Lower lobe of right lung (tissue), 2 donors: ENCODE data around the gene ARMH3. TPM values are rescaled to one million over a fixed set of nuclear protein-coding genes. Genes with fewer than 3 reads are reported as not detected.

Experiments
- ATAC-seq, 2 donors: fragments of 200-7000 bp; cut with Tn5 transposase; one replicate each; pipeline ENCODE4 v1.9.1; 2020 to 2022; ENCODE audit warnings: mild to moderate bottlenecking in 2 of 2, moderate library complexity in 2 of 2
- DNase-seq: peaks from one replicate; pipeline ENCODE4 v3.0.0-alpha.2; 2020
- H3K27ac ChIP-seq: fragments of 200-600 bp; one replicate; pipeline ENCODE4 v1.8.0; 2022
- H3K27me3 ChIP-seq: fragments of 200-600 bp; one replicate; pipeline ENCODE4 v1.8.0; 2022; ENCODE audit warnings: low read depth
- H3K36me3 ChIP-seq: fragments of 200-600 bp; one replicate; pipeline ENCODE4 v1.8.0; 2022; ENCODE audit warnings: mild to moderate bottlenecking
- H3K4me1 ChIP-seq: fragments of 200-600 bp; one replicate; pipeline ENCODE4 v1.8.0; 2022
- H3K4me3 ChIP-seq: fragments of 200-600 bp; one replicate; pipeline ENCODE4 v1.8.0; 2022; ENCODE audit warnings: mild to moderate bottlenecking
- H3K9me3 ChIP-seq: fragments of 200-600 bp; one replicate; pipeline ENCODE4 v1.8.0; 2022
- intact Hi-C: fragments of 100-400 bp; cut with DNase I; formaldehyde crosslinking; loops from one replicate; pipeline ENCODE4 v1.11.0; 2022
- total RNA-seq: library from RNA; stranded (reverse); fragmentation: NEBNext Ultra II Directional; extraction: Animal tissue kit (Norgen Biotek cat#: 25700); gene quantifications from one replicate; pipeline ENCODE4 v1.2.1, GENCODE V29; 2021
- TF ChIP-seq, protein P1 (sequence below): fragments of 200-600 bp; IDR thresholded peaks from one replicate; pipeline ENCODE4 v1.8.0; 2022; ENCODE audit warnings: antibody characterized with exemption, mild to moderate bottlenecking
- donor health status: DM: no; HTN: yes; CAD: no; lungs with severe emphysema.

Gene ARMH3
- total RNA-seq, 1 donor from 2014 or later = 38.6 TPM

DNA sequence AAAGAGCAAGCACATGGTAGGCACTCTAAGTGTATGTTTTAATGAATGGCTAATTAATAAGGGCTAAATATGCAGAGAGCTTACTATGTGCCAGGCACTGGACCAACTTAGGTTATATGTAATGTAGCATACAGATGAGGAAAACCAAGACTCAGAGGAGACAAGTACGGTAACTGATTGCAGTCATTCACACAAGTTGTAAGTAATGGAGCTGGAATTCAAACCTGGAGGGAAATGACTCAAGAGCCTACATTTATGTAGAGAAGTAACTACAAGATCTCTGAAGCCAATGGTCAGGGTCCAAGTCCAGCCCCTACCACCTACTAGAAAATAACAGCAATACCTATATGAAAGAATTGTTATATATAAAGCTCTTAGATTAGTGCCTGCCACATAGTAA lies 115.1 kb downstream of the ARMH3 start:
- peaks cover 24% of the 10 kb centered on the region for H3K4me1 ChIP-seq
- intact Hi-C loops = no loop called here
- TF ChIP-seq, protein P1, sequence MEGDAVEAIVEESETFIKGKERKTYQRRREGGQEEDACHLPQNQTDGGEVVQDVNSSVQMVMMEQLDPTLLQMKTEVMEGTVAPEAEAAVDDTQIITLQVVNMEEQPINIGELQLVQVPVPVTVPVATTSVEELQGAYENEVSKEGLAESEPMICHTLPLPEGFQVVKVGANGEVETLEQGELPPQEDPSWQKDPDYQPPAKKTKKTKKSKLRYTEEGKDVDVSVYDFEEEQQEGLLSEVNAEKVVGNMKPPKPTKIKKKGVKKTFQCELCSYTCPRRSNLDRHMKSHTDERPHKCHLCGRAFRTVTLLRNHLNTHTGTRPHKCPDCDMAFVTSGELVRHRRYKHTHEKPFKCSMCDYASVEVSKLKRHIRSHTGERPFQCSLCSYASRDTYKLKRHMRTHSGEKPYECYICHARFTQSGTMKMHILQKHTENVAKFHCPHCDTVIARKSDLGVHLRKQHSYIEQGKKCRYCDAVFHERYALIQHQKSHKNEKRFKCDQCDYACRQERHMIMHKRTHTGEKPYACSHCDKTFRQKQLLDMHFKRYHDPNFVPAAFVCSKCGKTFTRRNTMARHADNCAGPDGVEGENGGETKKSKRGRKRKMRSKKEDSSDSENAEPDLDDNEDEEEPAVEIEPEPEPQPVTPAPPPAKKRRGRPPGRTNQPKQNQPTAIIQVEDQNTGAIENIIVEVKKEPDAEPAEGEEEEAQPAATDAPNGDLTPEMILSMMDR = no peak
- DNase-seq (no peak), ATAC-seq (no peak)
- H3K27ac ChIP-seq = no peak overlapping the region
- H3K36me3 ChIP-seq = peaks cover 24% of the 10 kb centered on the region
- H3K9me3 ChIP-seq = no peaks in the 10 kb centered on the region
- H3K4me3 ChIP-seq = no peak overlapping the region
- H3K27me3 ChIP-seq = no peaks in the 10 kb centered on the region

DNA sequence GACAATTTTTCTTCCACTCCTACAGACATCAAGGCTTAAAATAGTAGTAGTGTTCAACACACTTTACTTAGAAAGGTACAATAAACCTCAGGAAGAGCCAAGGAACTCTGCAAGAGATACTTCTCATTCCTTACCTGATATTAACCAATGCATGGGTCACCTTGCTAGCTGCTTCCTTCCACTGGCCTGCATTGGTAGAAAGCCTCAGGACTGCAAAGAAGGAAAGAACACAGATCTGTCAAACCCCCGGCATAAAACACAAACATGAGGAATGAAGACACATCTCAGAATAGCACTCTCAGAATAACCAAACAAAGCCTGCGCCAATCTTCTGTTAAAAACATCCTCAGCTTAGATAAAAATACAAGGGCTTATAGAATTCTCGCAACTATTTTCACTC lies 116.2 kb downstream of the ARMH3 start:
- H3K4me1 ChIP-seq = peaks cover 24% of the 10 kb centered on the region
- peak in 1 of 2 donors; percentile 24 for ATAC-seq
- H3K36me3 ChIP-seq = peaks cover 24% of the 10 kb centered on the region
- no peaks in the 10 kb centered on the region for H3K27me3 ChIP-seq
- TF ChIP-seq, protein P1 = no peak
- no peaks in the 10 kb centered on the region for H3K9me3 ChIP-seq
- intact Hi-C loops = no loop called here
- no peak overlapping the region for H3K4me3 ChIP-seq
- no peak overlapping the region for H3K27ac ChIP-seq
- DNase-seq = no peak

DNA sequence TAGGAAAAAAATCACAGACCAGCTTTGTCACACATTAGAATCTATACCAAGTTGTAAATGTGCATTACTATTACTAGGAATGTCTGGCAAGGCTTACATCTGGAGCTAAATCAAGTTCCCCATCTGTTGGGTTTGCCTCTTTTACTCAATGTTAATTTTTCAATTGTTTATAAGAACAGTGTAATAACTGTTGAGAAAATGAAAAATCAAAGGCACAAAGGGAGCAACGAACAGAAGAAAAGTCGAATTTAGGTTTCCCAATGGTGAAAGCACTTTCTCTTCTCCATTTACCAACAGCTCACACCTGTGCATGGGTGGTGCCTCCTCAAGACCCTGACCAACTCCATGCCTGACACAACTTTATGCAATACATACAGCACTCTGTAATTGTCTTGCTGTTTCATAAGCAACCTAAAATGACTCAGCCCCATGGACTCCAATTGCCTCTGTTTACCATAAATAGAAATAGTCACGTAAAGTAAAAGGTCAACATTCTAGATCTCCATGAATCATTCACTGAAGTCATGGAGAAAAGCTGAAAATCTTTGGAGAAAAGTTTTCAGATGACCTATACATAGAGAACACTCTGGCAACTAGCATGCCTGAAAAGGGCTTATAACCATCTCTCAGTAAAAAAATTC lies 116.8 kb downstream of the ARMH3 start:
- no peak overlapping the region for H3K4me3 ChIP-seq
- TF ChIP-seq, protein P1 = no peak
- ATAC-seq (peak in 1 of 2 donors; percentile 69), DNase-seq (no peak)
- H3K4me1 ChIP-seq = peaks cover 24% of the 10 kb centered on the region
- H3K36me3 ChIP-seq = peaks cover 24% of the 10 kb centered on the region
- intact Hi-C loops = no loop called here
- no peaks in the 10 kb centered on the region for H3K9me3 ChIP-seq
- no peak overlapping the region for H3K27ac ChIP-seq
- no peaks in the 10 kb centered on the region for H3K27me3 ChIP-seq

DNA sequence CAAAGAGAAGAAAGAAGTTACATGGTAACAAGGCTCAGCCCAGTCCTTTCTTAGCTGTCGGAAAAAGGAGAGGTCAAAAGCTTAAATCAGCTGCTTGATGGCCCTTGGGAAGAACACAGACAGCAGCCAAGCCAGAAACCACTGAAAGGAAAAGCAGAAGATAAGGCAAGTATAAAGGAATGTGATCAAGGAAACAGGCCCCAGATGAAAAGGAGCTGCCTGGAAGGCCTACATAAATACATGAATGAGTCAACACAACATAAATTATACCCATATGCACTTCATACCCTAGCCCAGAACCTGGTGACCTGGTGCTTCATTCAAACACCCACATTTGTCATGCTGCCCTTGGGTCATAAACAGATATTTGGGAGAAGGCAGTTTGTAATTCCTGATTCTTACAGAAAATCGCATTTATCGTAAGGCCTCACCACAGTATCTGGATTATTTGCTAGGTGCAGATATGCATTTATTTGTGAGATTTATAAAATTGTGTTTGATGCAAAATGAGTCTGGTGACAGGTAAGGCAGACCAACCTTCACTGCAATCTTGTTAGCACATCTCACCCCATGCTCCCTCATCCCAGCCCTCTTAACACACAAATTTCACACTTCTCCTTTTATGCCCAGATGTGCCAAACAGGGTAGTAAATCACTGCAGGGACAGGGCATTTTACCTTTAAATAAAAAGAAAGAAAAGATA lies 117.5 kb downstream of the ARMH3 start:
- TF ChIP-seq, protein P1 = no peak
- peaks cover 24% of the 10 kb centered on the region for H3K4me1 ChIP-seq
- H3K36me3 ChIP-seq = peaks cover 24% of the 10 kb centered on the region
- DNase-seq (no peak), ATAC-seq (peak in 1 of 2 donors; percentile 60)
- intact Hi-C loops = no loop called here
- no peak overlapping the region for H3K27ac ChIP-seq
- no peak overlapping the region for H3K4me3 ChIP-seq
- H3K9me3 ChIP-seq = no peaks in the 10 kb centered on the region
- H3K27me3 ChIP-seq = no peaks in the 10 kb centered on the region

DNA sequence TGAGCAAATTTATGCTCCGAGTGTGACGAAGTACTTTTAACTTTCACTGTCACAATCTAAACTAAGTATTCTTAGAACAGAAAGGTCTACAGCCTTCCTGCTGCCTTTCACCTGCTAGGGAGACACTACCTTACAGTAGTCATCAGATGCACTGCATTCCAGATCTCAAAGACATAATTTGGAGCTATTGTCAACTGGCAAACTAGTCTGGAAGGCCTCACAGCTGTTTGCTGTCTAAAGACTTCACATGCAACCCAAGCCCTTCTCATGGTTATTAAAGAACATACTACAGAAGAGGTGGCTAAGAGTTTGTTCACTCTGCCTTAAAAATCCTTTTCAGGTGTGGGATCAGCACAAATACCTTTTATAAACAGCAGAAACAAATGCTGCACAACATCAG lies 120.5 kb downstream of the ARMH3 start:
- H3K9me3 ChIP-seq = no peaks in the 10 kb centered on the region

More for the DNA sequence above, 120.5 kb downstream of the ARMH3 start:
- Histone ChIP-seq H3K4me1 (peaks cover 24% of the 10 kb centered on the region), H3K36me3 (peaks cover 19% of the 10 kb centered on the region), H3K27ac (no peak overlapping the region), H3K27me3 (no peaks in the 10 kb centered on the region), H3K4me3 (no peak overlapping the region)
- TF ChIP-seq, protein P1 = no peak
- ATAC-seq (no peak), DNase-seq (no peak)
- intact Hi-C loops = no loop called here
